ENCODE results near the gene PRPF38B. TPM values are rescaled to one million over a fixed set of nuclear protein-coding genes. Genes with fewer than 3 reads are reported as not detected.
A peak's percentile ranks its signal among the peaks of the same experiment; 100 is the strongest.
"Not testable (repeated sequence)": the region's sequence is repeated elsewhere in the genome, so short reads cannot be mapped to it uniquely, and the experiment has no call there.

PRPF38B gene
- polyA plus RNA-seq, 5 donors = 73.6 to 96.1 (median 94.9) TPM

DNA sequence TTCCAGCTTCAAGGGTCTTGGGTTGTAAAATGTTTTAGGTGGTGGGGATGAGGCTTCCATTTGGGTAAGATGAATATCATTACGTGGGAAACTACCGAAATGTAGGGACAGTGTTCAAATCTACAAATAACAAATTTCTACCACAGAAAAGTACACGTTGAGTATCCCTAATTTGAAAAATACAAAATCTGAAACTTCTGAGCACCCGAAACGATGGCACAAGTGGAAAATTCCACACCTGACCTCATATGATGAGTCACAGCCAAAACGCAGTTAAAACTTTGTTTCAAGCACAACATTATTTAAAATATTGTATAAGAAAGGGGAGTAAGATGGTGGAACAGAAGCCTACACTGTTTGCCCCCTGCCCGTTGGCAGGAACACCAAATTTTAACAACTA, 22.4 kb upstream of the PRPF38B start:
- DNase-seq = no peak

GRCh38 chr1:108670131-108670773, 21.9 kb upstream of the PRPF38B start:
- DNase-seq = no peak

DNA sequence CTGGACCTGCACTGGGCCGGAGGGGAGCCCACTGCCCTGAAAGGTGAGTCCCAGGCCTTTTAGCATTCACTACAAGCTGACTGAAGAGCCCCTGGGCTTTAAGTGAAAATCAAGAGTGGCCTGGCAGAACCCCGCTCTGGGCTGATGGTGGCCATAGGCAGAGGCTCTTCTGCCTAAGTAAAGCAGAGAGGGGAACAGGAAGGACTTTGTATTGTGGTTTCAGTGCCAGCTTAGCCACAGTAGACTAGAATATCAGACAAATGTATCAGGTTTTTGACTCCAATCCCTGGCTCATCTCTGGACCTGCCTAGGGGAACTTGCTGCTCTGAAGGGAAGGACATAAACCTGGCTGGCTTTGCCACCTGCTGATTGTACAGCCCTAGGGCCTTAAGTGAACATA, 21.0 kb upstream of the PRPF38B start:
- DNase-seq = no peak

- no peak for DNase-seq
Measured at GRCh38 chr1:108678706-108679105, 13.4 kb upstream of the PRPF38B start.

- no peak for DNase-seq
Measured at GRCh38 chr1:108679586-108680213, 12.4 kb upstream of the PRPF38B start.

DNA sequence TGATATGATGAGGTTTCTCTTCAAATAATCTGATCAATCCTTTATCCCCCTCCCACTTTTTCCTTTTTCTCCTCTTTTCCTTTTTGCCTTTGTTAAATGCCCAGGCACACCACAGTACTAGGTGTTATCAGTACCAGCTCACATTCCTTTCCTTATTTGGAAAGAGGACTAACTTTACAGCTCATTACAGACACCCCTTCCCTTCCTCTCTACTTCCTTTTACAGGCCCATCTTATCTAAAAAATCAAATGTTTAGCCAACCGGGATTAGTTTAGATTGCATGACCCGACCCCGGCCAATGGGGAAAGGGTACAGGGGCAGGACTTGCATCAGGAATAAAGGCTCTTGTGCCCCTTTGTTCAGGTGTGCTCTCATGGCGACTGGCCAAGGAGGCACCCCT, 10.4 kb upstream of the PRPF38B start:
- not testable (repeated sequence) for DNase-seq

- no peak for DNase-seq
Measured at GRCh38 chr1:108685529-108685928, 6.6 kb upstream of the PRPF38B start.

DNA sequence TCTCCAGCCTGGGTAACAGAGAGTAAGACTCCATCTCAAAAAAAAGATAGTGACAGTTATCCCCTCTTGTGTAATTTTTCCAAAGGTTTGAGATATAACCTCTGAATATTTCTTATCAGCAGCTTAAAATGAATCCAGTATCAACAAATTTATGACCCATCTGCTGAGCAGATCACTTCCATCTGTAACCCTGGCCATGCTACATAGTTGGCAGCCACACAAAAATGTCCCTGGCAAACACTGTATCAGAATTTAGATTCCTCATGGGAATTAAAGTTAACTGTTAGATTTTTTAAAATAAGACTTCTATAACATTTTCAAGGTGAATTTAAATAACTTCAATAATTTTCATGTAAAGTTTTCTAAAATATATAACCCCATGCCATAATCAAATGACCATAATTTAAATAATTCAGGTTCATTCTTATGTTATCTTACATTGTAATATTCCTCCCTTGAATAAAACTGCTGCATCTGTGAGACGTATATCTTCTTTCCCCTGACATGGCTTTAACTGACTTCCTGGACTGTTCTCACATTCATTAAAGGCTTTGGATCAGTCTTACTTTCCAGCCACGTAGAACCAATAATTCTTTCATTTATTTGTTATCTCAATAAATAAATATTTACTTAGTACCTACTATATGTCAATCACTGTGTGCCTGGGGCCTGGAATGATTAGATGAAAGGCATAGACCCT, 5.3 kb upstream of the PRPF38B start:
- no peak for DNase-seq

DNA sequence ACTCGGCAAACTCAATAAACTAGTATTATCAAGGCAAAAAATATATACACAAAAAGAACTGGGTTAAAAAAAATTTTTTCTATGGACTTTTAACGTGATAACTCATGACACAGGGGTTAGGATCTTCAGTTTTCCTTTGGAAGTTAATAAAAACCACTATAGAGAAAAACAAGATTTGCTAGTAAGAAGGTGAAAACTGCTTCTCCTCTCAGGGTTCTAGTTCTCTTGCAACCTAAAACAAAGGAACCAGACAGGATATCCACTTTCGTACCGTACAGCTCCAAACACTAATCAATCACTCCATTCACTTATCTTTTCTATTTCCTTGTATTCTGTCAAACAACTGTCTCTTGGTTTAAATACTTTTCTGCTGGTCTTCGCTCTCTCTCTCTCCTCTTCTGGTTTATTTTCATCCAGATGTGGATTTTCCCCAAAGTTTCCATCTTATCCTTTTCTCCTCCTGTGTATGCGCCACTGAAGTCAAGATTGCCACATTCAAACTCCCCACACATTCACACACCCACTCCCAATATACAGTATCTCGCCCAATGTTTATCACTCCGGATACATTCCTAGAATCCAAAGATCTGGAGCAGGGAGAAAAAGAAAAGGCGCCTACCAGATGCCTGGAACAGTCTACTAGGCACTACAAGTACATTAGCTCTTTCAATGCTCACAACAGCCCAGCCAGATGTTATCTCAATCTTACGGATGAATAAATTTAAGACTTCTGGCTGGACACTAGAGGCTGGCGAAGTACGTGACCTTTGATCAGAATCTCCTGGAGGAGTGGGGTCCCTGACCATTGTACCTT, 775 bp upstream of the PRPF38B start:
- DNase-seq = no peak

GRCh38 chr1:108692724-108693655, 880 bp downstream of the PRPF38B start:
- DNase-seq = peak; percentile 41 to 84

DNA sequence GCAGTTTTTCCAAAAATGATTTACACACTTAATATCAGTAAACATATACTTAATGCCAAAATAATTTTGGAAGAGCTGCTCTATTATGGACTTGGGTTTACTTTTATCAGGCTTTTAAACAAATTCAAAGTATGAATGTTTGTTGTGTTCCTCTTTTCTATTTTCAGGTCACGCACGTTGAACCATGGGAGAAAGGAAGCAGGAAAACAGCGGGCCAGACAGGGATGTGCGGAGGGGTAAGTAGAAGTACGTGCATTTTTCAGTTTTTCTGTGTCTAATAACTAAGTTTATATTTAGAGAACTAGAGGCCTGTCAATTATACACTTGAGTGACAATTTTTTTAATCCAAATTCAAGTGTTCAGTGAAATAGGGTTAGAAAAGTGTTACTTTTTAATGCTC, 3.4 kb downstream of the PRPF38B start:
- no peak for DNase-seq

- DNase-seq = no peak
Measured at GRCh38 chr1:108699375-108700332, 7.5 kb downstream of the PRPF38B start.

GRCh38 chr1:108701176-108701849, 9.2 kb downstream of the PRPF38B start:
- DNase-seq = no peak

DNA sequence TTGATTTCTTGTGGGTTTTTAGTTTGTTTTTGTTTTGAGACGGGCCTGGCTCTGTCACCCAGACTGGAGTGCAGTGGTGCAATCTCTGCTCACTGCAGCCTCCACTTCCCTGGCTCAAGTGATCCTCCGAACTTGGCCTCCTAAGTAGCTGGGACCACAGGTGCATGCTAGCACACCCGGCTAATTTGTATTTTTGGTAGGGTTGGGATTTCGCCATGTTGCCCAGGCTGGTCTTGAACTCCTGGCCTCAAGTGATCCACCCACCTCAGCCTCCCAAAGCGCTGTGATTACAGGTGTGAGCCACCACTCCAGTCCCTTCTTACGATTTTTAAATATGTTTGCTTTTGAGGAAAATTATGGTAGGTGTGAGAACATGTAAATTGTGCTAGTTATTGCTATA, 10.0 kb downstream of the PRPF38B start:
- DNase-seq = not testable (repeated sequence)

GRCh38 chr1:108703939-108704338, 11.8 kb downstream of the PRPF38B start:
- DNase-seq = no peak

DNA sequence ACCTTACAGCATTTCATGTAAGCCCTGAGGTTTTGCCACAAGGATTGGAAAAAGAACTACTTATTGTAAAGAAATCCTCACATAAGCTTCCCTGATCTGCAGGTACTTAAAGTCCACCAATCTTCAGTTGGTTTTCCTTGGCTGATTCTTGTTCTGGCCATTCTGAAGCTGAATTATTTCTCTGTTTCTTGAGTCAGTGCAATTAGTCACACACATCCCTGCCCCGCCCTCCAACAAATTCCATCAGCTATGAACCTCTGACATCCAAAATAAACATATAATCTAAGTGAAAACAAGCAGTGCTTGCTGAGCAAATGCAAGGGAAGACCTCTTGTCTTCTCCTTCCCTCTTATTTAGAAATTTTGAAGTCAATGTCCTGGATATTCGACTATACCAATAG, 12.4 kb downstream of the PRPF38B start:
- DNase-seq = no peak

DNA sequence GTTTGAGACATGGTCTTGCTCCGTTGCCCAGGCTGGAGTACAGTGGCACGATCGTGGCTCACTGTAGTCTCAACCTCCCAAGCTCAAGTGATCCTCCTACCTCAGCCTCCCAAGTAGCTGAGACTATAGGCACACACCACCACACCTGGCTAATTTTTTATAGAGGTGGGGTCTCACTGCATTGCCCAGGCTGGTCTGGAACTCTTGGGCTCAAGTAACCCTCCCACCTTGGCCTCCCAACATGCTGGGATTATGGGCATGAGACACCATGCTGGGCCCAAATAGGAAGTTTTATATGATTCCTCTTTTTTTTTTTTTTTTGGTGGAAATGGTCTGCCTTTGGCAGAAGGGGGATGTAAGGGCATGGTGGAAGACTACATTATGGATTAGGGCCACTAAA, 14.5 kb downstream of the PRPF38B start:
- DNase-seq = no peak

DNA sequence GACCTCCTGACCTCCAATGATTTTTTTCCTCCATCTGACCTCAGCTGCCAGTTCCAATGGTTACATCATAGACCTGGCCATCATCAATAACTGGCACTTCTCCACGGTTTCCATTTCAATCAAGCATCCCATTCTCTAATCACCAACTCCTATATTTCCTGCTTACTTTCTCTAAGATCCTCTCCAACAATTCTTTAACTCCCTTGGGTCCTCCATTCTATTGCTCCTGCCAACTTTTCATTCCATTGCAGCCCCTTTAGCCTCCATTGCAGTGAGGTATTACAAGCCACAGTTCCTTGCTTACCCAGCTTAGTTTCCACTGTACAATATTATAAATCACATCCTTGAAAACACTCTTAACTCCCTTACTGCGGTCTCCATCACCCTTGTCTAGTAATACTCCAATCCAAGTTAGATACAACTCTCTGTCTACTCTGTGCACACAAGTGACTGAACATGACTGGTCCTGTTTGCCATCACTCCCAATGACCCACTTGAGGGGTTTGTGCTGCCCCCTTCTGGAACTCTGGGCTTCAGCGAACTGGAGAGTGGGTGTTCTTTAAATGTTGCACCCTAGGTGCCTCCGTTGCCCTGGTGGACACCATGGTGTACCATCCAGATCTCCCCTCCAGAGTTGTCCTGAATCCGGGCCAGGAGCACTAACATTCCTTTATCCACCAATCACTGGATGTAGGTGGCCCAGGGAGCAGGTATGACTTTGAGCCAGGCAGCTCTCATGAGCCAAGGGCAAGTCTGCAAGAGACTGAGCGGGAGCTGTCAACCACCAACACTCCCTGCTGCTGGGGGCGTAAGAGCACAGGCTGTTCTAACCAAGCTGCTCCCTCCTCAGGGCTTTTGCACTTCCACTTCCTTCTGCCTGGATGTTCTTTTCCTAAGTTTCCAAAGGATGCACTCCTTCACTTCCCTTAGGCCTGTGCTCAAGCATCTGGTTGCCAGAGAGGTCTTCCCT, 16.9 kb downstream of the PRPF38B start:
- DNase-seq = no peak

All from right lung (tissue), 5 donors.